Adipocyte (in vitro differentiated cells): ENCODE results near the gene RAET1G.
"Not testable (repeated sequence)": the region's sequence is repeated elsewhere in the genome, so short reads cannot be mapped to it uniquely, and the experiment has no call there.

ENCODE experiments used
- DNase-seq: peaks from one replicate; pipeline ENCODE4 v3.0.0-alpha.2; 2015; ENCODE audit warnings: low read depth
- H3K27me3 ChIP-seq: replicated peaks from 2 replicates; pipeline ENCODE4 v1.7.0; 2013; ENCODE audit warnings: mild to moderate bottlenecking, low read length, moderate library complexity; ENCODE audit not compliant: control insufficient read depth, insufficient read depth
- H3K36me3 ChIP-seq: 2 replicates; pipeline ENCODE4 v1.7.0; 2013; ENCODE audit warnings: low read length, mild to moderate bottlenecking, moderate library complexity; ENCODE audit not compliant: control insufficient read depth, insufficient read depth, severe bottlenecking
- H3K4me1 ChIP-seq: 2 replicates; pipeline ENCODE4 v1.7.0; 2013; ENCODE audit warnings: mild to moderate bottlenecking, low read length, moderate library complexity; ENCODE audit not compliant: control insufficient read depth, insufficient read depth
- H3K4me3 ChIP-seq: 2 replicates; pipeline ENCODE4 v1.7.0; 2013; ENCODE audit warnings: mild to moderate bottlenecking, low read length, moderate library complexity
- H3K9ac ChIP-seq: 2 replicates; pipeline ENCODE4 v1.7.0; 2013; ENCODE audit warnings: mild to moderate bottlenecking, low read length, moderate library complexity
- H3K9me3 ChIP-seq: 2 replicates; pipeline ENCODE4 v1.7.0; 2013; ENCODE audit warnings: mild to moderate bottlenecking, low read length, moderate library complexity; ENCODE audit not compliant: control insufficient read depth

The RAET1G gene, protein sequence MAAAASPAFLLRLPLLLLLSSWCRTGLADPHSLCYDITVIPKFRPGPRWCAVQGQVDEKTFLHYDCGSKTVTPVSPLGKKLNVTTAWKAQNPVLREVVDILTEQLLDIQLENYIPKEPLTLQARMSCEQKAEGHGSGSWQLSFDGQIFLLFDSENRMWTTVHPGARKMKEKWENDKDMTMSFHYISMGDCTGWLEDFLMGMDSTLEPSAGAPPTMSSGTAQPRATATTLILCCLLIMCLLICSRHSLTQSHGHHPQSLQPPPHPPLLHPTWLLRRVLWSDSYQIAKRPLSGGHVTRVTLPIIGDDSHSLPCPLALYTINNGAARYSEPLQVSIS

DNA sequence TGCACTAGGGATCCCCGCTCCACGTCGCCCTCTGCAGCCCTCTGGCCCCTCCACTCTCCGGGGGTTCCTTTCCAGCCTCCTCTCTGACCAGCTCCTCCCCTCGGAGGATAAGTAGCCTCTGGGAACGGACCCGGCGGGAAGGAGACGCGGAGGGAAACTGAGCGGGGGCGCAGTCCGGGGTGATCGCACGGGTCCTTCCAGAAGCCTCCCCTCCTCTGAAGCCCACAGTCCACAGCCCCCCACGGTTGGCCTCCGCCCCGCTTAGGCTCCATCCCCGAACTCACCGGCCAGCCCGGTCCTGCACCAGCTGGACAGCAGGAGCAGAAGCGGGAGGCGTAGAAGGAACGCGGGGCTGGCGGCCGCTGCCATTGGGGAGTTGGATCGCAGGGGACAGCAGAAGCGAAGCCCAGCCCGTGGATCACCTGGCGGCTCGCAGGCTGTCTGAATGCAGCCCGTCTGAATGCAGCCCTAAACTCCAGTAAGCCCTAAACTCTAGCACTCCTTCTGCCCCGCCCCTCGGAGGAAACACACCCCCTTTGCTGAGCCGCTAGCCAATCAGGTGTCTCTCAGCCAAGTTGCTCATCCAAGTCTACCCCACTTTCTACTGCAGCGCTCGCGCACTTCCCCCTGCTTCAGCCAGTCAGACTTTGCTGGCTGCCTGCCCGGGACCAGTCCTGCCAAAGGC lies at the start of gene RAET1G:
Gene RAET1G, minus strand, starts transcription at position 480 of the 685 bp plus-strand sequence. Its CDS starts 111 bp downstream, at position 369.
- peak within 1 kb of the TSS; percentile 90 for H3K4me3 ChIP-seq
- peaks cover 3% of the 10 kb centered on the region for H3K27me3 ChIP-seq
- no peaks in the 10 kb centered on the region for H3K36me3 ChIP-seq
- DNase-seq: peak; percentile 92
- H3K9me3 ChIP-seq: no peaks in the 10 kb centered on the region
- H3K9ac ChIP-seq: peak within 1 kb of the TSS; percentile 78
- peaks cover 8% of the 10 kb centered on the region for H3K4me1 ChIP-seq

DNA sequence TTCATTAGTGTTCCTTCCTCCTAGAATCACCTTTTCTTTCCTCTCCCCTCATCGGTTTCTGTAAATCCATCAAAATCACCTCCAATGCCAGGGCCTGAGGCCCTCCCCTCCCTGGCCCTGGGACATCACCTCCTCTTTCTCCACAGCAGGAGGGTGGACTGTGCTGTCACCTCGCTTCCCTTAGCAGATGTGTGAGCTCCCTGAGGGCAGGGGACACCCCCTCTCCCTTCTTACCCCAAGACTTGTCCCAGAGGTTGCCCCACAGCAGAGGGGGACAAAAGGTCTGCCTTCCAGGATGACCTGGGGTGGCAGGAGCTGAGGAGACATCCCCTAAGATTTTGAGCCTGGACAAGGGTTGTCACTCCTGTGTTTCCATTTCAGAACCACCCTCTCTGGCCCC lies 46.7 kb upstream of the RAET1G start:
- no peak for DNase-seq
- no peaks in the 10 kb centered on the region for H3K4me1 ChIP-seq
- H3K9ac ChIP-seq: no peak overlapping the region
- H3K9me3 ChIP-seq: peaks cover 10% of the 10 kb centered on the region
- no peaks in the 10 kb centered on the region for H3K36me3 ChIP-seq
- peaks cover 39% of the 10 kb centered on the region for H3K27me3 ChIP-seq
- H3K4me3 ChIP-seq: no peak overlapping the region

DNA sequence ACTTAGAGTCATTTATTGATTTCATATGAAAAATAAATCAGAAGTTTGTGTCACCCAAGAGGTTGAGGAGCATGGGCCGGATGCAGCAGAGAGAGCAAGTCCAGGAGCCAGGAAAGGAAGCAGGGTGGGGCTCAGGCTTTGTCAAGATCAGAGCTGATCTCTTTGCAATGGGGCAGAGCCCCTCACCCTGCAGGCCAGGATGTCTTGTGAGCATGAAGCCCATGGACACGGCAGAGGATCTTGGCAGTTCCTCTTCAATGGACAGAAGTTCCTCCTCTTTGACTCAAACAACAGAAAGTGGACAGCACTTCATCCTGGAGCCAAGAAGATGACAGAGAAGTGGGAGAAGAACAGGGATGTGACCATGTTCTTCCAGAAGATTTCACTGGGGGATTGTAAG lies 46.0 kb upstream of the RAET1G start:
- DNase-seq, H3K4me3 ChIP-seq, H3K4me1 ChIP-seq, H3K9ac ChIP-seq, H3K9me3 ChIP-seq, H3K36me3 ChIP-seq: not testable (repeated sequence)
- peaks cover 41% of the 10 kb centered on the region for H3K27me3 ChIP-seq

DNA sequence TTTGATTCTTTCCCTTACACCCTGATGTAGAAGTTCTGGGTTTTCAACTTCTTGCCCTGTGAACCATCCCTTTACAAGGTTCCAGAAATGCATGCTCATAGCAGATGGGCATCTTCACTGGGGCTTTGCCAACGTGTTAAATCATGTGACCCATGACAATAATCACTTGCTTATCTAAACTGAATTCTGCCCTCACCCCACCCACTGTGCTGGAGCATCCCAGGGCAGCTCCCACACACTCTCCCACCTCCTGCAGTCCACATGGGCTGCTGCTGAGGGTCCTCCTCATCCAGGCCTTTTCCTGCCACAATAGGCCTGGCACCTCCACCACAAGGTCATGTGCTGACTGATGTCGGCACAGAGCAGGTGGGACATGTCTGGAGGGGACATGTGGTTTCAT lies 45.1 kb upstream of the RAET1G start:
- Histone ChIP-seq H3K4me1 (peaks cover 11% of the 10 kb centered on the region), H3K27me3 (peaks cover 42% of the 10 kb centered on the region)
- H3K9me3 ChIP-seq, H3K9ac ChIP-seq, H3K4me3 ChIP-seq, DNase-seq, H3K36me3 ChIP-seq: not testable (repeated sequence)

DNA sequence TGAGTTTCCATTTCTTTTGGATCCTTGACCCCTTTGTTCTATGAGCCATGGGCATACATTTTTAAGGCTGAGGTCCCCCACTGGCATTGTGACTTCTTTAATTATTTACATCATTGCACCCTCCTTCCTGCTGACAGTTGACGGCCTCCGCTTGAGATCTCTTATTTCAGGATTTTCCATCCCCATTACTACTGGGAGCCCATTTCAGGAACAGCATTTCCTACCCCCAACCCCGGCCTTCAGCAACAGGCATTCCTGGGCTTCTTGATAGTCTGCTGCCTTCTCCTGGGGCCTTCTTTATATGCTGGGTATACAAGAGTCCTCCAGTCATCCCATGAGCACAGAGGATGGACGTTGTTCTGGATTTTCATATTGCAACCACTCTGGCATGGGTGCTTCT lies 44.7 kb upstream of the RAET1G start:
- Histone ChIP-seq H3K36me3 (no peaks in the 10 kb centered on the region), H3K4me3 (no peak overlapping the region), H3K9ac (no peak overlapping the region), H3K9me3 (peaks cover 5% of the 10 kb centered on the region), H3K4me1 (peaks cover 11% of the 10 kb centered on the region), H3K27me3 (peaks cover 46% of the 10 kb centered on the region)
- DNase-seq: no peak

DNA sequence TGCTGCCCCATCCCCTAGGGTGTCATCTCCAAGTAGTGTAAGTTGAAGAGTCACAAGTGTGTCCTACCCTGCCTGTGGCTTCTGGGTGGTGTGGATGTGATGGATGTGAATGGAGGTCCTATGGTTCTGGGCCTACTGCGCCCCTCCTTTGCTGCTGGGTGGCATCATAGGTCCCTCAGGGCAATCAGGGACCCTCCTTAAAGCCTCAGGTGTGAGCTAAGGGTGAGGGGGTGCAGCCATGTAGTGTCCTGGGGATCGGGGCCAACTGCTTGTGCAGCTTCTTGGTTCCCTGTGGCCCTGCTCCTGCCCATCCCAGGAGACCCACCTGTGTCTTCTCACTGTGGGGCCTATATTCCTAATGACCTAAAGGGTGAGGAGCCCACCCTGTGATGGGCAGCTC lies 43.4 kb upstream of the RAET1G start:
- Histone ChIP-seq H3K27me3 (peaks cover 56% of the 10 kb centered on the region), H3K4me1 (peaks cover 11% of the 10 kb centered on the region)
- DNase-seq, H3K9ac ChIP-seq, H3K9me3 ChIP-seq, H3K4me3 ChIP-seq, H3K36me3 ChIP-seq: not testable (repeated sequence)

DNA sequence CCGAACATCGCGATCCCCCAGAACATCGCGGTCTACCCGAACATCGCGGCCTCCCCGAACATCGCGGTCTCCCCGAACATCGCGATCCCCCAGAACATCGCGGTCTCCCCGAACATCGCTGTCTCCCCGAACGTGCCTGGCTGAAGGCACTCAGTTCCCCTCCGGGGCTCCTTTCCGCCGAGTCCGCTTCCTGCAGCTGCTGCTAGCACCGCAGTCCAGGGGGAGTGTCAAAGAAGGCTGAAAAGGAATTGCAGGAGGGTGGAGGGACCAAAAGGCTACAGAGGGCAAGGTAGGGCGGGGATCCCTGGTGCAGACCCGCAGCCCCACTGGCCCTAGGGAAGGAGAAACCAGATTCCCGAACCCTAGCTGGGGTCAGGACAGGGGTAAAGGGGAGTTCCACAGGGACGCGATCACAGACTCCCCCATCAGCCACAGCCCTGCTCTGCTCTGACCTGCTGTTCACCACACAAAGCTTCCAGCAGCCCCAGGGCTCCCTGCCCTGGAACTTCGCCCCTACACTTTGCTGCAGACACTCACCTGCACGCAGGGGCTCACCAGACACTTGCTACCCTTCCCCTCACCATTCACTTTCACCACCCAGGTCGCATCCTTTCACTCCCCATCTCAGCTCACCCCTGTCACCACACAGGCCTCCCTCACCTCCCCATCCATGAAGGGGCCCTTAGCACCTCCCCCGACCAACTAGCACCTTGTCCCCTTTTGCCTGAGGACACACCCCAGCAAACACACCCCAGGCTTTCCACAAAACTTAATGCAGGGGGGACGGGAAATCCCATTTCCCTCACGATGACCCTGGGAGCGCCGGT lies 42.5 kb upstream of the RAET1G start:
- Histone ChIP-seq H3K4me1 (peaks cover 11% of the 10 kb centered on the region), H3K27me3 (peaks cover 63% of the 10 kb centered on the region), H3K9ac (peak overlapping the region; percentile 58), H3K4me3 (peak overlapping the region; percentile 81), H3K36me3 (no peaks in the 10 kb centered on the region), H3K9me3 (no peaks in the 10 kb centered on the region)
- DNase-seq: peak; percentile 8

DNA sequence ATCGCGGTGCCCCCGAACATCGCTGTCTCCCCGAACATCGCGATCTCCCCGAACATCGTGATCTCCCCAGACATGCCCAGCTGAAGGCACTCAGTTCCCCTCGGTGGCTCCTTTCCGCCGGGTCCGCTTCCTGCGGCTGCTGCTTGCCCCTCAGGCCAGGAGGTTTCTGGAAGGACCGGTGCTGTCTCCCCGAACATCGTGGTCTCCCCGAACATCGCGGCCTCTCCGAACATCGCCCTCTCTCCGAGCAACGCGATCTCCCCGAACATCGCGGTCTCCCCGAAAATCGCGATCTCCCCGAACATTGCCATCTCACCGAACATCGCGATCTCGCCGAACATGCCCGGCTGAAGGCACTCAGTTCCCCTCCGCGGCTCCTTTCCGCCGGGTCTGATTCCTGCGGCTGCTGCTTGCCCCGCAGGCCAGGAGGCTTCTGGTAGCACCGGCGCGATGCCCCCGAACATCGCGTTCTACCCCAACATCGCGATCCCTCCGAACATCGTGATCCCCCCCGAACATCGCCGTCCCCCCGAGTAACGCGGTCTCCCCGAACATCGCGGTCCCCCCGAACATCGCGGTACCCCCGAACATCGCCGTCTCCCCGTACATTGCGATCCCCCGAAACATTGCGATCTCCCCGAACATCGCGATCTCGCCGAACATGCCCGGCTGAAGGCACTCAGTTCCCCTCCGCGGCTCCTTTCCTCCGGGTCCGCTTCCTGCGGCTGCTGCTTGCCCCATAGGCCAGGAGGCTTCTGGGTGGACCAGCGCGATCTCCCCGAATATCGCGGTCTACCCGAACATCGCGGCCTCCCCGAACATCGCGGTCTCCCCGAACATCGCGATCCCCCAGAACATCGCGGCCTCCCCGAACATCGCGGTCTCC lies 41.6 kb upstream of the RAET1G start:
- H3K27me3 ChIP-seq: peaks cover 59% of the 10 kb centered on the region
- peak; percentile 34 for DNase-seq
- H3K4me3 ChIP-seq: peak overlapping the region; percentile 81
- no peaks in the 10 kb centered on the region for H3K9me3 ChIP-seq
- H3K36me3 ChIP-seq: no peaks in the 10 kb centered on the region
- H3K9ac ChIP-seq: peak overlapping the region; percentile 58
- H3K4me1 ChIP-seq: peaks cover 11% of the 10 kb centered on the region

DNA sequence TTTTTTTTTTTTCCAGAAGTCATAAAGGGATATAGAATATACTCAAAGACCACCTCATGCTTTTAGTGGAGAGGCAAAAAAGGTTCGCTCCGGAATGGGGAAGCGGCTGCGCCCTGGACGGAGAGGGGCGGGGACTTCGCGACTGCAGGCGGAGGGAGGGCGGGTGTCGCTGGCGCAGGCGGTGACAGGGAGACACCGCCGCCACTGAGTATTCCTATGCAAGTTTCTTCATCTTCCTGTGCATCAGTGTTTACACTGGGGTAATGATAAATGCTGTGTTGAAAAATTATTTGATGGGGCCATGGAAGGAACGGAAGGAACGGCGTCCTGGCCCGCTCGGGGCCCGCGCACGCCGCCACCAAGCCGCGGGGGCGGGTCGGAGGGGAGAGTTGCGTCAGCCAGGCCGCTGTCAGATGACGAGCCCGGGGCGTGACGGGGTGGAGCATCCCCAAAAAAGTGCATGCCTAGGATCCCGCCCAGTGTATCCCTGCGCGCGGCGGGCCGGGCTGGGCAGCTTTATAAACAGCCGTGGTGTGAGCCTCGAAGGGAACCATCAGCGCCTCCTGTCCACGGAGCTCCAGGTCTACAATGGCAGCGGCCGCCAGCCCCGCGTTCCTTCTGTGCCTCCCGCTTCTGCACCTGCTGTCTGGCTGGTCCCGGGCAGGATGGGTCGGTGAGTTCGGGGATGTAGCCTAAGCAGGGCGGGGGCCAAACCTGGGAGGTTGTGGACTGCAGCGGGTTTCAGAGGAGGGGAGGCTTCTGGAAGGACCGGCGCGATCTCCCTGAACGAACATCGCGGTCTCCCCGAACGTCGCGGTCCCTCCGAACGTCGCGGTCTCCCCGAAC lies 40.8 kb upstream of the RAET1G start, which contains the start of gene ULBP1:
Gene ULBP1, plus strand, starts transcription at position 482 of the 846 bp plus-strand sequence. Its CDS starts 107 bp downstream, at position 589.
- Histone ChIP-seq H3K4me1 (peaks cover 11% of the 10 kb centered on the region), H3K9ac (peak within 1 kb of the TSS; percentile 70), H3K36me3 (no peaks in the 10 kb centered on the region), H3K9me3 (no peaks in the 10 kb centered on the region), H3K27me3 (peaks cover 50% of the 10 kb centered on the region), H3K4me3 (peak within 1 kb of the TSS; percentile 81)
- peak; percentile 85 for DNase-seq

DNA sequence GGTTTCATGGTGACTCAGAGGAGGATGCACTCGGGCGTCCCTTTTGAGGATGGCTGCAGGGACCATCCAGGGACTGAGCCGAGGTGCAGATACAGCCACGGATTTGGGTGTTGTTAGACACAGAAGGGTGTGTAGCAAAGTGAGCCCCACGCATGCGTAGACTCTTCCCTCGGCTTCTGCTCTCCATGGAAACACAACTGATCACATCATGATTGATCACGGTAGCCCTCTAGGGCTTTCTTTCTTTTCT lies 40.2 kb upstream of the RAET1G start:
- Histone ChIP-seq H3K9ac (peak overlapping the region; percentile 70), H3K4me1 (peaks cover 11% of the 10 kb centered on the region), H3K27me3 (peaks cover 50% of the 10 kb centered on the region), H3K36me3 (no peaks in the 10 kb centered on the region), H3K4me3 (peak overlapping the region; percentile 81), H3K9me3 (no peaks in the 10 kb centered on the region)
- peak; percentile 40 for DNase-seq
